Neural progenitor cell (in vitro differentiated cells): ENCODE measurements around the gene ZFPL1. TPM values are rescaled to one million over a fixed set of nuclear protein-coding genes. Genes with fewer than 3 reads are reported as not detected.

Experiments used
- DNase-seq: peaks from one replicate; pipeline ENCODE4 v3.0.0-alpha.2; 2016; ENCODE audit warnings: low spot score
- H2AFZ ChIP-seq: fragments of 200-600 bp; sonication (generic); replicated peaks from 2 replicates; pipeline ENCODE4 v1.6.1; 2016; ENCODE audit warnings: antibody characterized with exemption
- H3F3A ChIP-seq: fragments of 200-600 bp; sonication (generic); 2 replicates; pipeline ENCODE4 v1.6.1; 2016; ENCODE audit warnings: antibody characterized with exemption, low read depth
- H3K27ac ChIP-seq: fragments of 200-600 bp; sonication (generic); 2 replicates; pipeline ENCODE4 v1.5.1; 2016; ENCODE audit warnings: mild to moderate bottlenecking
- H3K27me3 ChIP-seq: fragments of 200-600 bp; sonication (generic); 2 replicates; pipeline ENCODE4 v1.6.1; 2016; ENCODE audit warnings: mild to moderate bottlenecking, moderate library complexity
- H3K36me3 ChIP-seq: fragments of 200-600 bp; sonication (generic); 2 replicates; pipeline ENCODE4 v1.5.1; 2016
- H3K4me1 ChIP-seq: fragments of 200-600 bp; sonication (generic); 2 replicates; pipeline ENCODE4 v1.6.1; 2016; ENCODE audit warnings: mixed run types
- H3K4me2 ChIP-seq: fragments of 200-600 bp; sonication (generic); 2 replicates; pipeline ENCODE4 v1.6.1; 2016
- H3K4me3 ChIP-seq: fragments of 200-600 bp; sonication (generic); 2 replicates; pipeline ENCODE4 v1.5.1; 2016
- H3K79me2 ChIP-seq: fragments of 200-600 bp; sonication (generic); 2 replicates; pipeline ENCODE4 v1.6.1; 2016; ENCODE audit warnings: low read depth
- H3K9ac ChIP-seq: fragments of 200-600 bp; sonication (generic); 2 replicates; pipeline ENCODE4 v1.6.1; 2016
- H3K9me3 ChIP-seq: fragments of 200-600 bp; sonication (generic); 2 replicates; pipeline ENCODE4 v1.5.1; 2016; ENCODE audit warnings: low read depth
- H4K20me1 ChIP-seq: fragments of 200-600 bp; sonication (generic); 2 replicates; pipeline ENCODE4 v1.6.1; 2016; ENCODE audit warnings: low read depth
- H3K27ac Mint-ChIP-seq: 3 replicates; pipeline ENCODE4 v1.8.0; 2021; ENCODE audit warnings: mixed read lengths
- H3K27me3 Mint-ChIP-seq: 2 replicates; pipeline ENCODE4 v1.8.0; 2022; ENCODE audit warnings: low read depth, mild to moderate bottlenecking, inconsistent platforms, moderate library complexity, mixed read lengths; ENCODE audit not compliant: insufficient read depth
- H3K36me3 Mint-ChIP-seq: 3 replicates; pipeline ENCODE4 v1.8.0; 2021; ENCODE audit warnings: mixed read lengths
- H3K4me1 Mint-ChIP-seq: 3 replicates; pipeline ENCODE4 v1.8.0; 2021; ENCODE audit warnings: mixed read lengths
- H3K4me3 Mint-ChIP-seq: 3 replicates; pipeline ENCODE4 v1.8.0; 2021; ENCODE audit warnings: mild to moderate bottlenecking, moderate library complexity, mixed read lengths
- H3K9me3 Mint-ChIP-seq: 3 replicates; pipeline ENCODE4 v1.8.0; 2020; ENCODE audit warnings: mixed read lengths
- CTCF ChIP-seq: fragments of 200-600 bp; sonication (generic); IDR thresholded peaks from 2 replicates; pipeline ENCODE4 v1.5.1; 2017; ENCODE audit warnings: antibody characterized with exemption, mild to moderate bottlenecking
- EZH2 ChIP-seq: fragments of 200-600 bp; sonication (generic); IDR thresholded peaks from 2 replicates; pipeline ENCODE4 v1.6.1; 2017; ENCODE audit warnings: antibody characterized with exemption, mild to moderate bottlenecking, moderate library complexity
- EZH2phosphoT487 ChIP-seq: fragments of 200-600 bp; sonication (generic); IDR thresholded peaks from 2 replicates; pipeline ENCODE4 v1.6.1; 2017; ENCODE audit warnings: antibody characterized with exemption
- total RNA-seq: library from RNA; depleted of rRNA; stranded (reverse); fragments of >200 nt; gene quantifications from 2 replicates; pipeline ENCODE4 v1.2.3, GENCODE V29; 2015; ENCODE audit warnings: low replicate concordance

ZFPL1 gene
- total RNA-seq, 1 donor from 2014 or later, result 12.6 TPM

- Histone ChIP-seq H3F3A (no peaks in the 10 kb centered on the region), H3K27me3 (no peaks in the 10 kb centered on the region), H3K4me1 (no peaks in the 10 kb centered on the region), H3K4me3 (no peak overlapping the region), H3K9ac (no peak overlapping the region), H2AFZ (no peak overlapping the region), H3K27ac (no peak overlapping the region), H3K9me3 (no peaks in the 10 kb centered on the region), H3K36me3 (no peaks in the 10 kb centered on the region), H3K79me2 (no peaks in the 10 kb centered on the region), H3K4me2 (no peak overlapping the region), H4K20me1 (no peaks in the 10 kb centered on the region)
- TF ChIP-seq EZH2 (no peak), EZH2phosphoT487 (no peak), CTCF (no peak)
- no peak for DNase-seq
- Mint-ChIP-seq H3K36me3 (peaks cover 3% of the 10 kb centered on the region), H3K27me3 (peaks cover 8% of the 10 kb centered on the region), H3K9me3 (no peaks in the 10 kb centered on the region), H3K27ac (no peak overlapping the region), H3K4me3 (no peak overlapping the region), H3K4me1 (peaks cover 7% of the 10 kb centered on the region)
Measured at GRCh38 chr11:65090628-65091027, 6.6 kb downstream of the ZFPL1 start.

- peaks cover 7% of the 10 kb centered on the region for H3K4me1 Mint-ChIP-seq
- Histone ChIP-seq H4K20me1 (peaks cover 13% of the 10 kb centered on the region), H3K36me3 (no peaks in the 10 kb centered on the region), H3K9me3 (no peaks in the 10 kb centered on the region), H3K4me1 (peaks cover 7% of the 10 kb centered on the region), H3K27me3 (no peaks in the 10 kb centered on the region), H3K4me3 (peak overlapping the region; percentile 92), H3K27ac (no peak overlapping the region), H3K9ac (no peak overlapping the region), H2AFZ (peak overlapping the region; percentile 99), H3K4me2 (no peak overlapping the region), H3F3A (peaks cover 7% of the 10 kb centered on the region), H3K79me2 (peaks cover 14% of the 10 kb centered on the region)
- TF ChIP-seq EZH2 (no peak), CTCF (no peak), EZH2phosphoT487 (no peak)
- peak overlapping the region; percentile 100 for H3K27ac Mint-ChIP-seq
- H3K27me3 Mint-ChIP-seq, result no peaks in the 10 kb centered on the region
- H3K4me3 Mint-ChIP-seq, result peak overlapping the region; percentile 95
- no peaks in the 10 kb centered on the region for H3K9me3 Mint-ChIP-seq
- H3K36me3 Mint-ChIP-seq, result peaks cover 4% of the 10 kb centered on the region
- no peak for DNase-seq
Measured at GRCh38 chr11:65095427-65095826, 11.4 kb downstream of the ZFPL1 start.

GRCh38 chr11:65095974-65096806, 12.2 kb downstream of the ZFPL1 start, which contains the start of gene VPS51:
Gene VPS51 (plus strand): TSS chr11:65096214. CDS start chr11:65096251, 37 bp downstream.
- H3K27ac Mint-ChIP-seq, result peak within 1 kb of the TSS; percentile 100
- Histone ChIP-seq H3K27ac (peak within 1 kb of the TSS; percentile 53), H3K36me3 (no peaks in the 10 kb centered on the region), H3K79me2 (peaks cover 14% of the 10 kb centered on the region), H3K9me3 (no peaks in the 10 kb centered on the region), H4K20me1 (peaks cover 13% of the 10 kb centered on the region), H3K4me2 (peak within 1 kb of the TSS; percentile 74), H3K4me3 (peak within 1 kb of the TSS; percentile 92), H3K4me1 (peaks cover 7% of the 10 kb centered on the region), H3K27me3 (no peaks in the 10 kb centered on the region), H3F3A (peaks cover 13% of the 10 kb centered on the region), H3K9ac (peak within 1 kb of the TSS; percentile 75), H2AFZ (peak within 1 kb of the TSS; percentile 99)
- DNase-seq, result peak; percentile 96
- TF ChIP-seq EZH2phosphoT487 (no peak), CTCF (no peak), EZH2 (no peak)
- peaks cover 4% of the 10 kb centered on the region for H3K36me3 Mint-ChIP-seq
- no peaks in the 10 kb centered on the region for H3K27me3 Mint-ChIP-seq
- peaks cover 7% of the 10 kb centered on the region for H3K4me1 Mint-ChIP-seq
- peak within 1 kb of the TSS; percentile 95 for H3K4me3 Mint-ChIP-seq
- no peaks in the 10 kb centered on the region for H3K9me3 Mint-ChIP-seq
